ENCODE data around the gene CLGN.
A peak's percentile ranks its signal among the peaks of the same experiment; 100 is the strongest.

The CLGN gene

DNA sequence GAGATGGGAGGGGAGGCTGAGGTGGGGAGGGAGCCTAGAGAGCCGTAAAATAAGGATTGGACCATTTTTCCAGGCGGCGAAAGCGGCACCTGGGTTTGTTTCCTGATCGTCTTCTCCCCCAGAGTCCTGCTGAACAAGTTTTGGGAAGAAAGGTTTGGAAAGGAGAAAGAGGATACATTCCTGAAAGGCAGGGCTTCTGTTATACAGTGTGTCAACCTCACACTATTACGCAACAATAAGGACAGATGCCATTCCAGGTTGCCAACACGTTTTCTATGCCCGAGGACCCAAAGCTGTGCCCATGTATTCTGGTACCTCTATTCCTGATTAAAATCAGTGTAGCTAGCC is 53.3 kb downstream of the CLGN start:
- peak in 1 of 56 donors; percentile 45 for DNase-seq

DNA sequence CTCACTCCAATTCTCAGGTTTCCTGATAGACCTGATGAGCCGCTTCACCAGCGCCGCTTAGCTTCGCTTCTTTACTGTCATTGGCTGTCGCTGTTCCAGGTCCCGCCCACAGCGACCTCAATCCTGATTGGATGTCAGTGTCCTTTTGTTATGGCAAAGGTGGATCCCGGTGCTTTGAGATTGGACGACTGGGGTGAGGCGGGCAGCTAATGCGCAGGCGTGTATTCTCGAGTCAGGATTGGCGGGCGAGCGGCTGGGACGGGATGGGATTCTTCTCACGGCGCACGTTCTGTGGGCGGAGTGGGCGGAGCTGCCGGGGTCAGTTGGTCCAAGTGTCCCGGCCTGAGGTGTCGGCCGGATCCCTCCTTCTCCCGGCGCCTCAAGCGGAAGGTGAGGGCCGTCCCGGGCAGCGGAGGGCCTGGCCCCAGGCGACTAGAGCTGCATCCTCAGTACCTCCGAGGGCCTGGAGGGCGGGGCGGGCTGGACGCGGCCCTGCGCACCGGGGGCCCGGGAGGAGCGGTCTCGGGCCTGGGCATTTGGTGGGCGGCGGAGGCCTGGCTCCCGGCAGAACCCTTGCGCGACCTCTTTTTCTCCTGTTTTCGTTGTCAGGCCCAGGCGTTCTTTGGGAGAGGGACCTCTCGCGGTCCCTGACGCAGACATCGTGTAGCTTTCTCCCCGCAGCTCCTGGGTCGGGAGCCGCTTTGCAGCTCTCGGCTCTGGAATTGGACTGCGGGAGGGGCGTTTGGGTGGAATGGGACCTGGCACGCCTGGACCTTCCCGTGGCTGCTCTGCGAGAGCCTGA is 53.9 kb downstream of the CLGN start, which contains the start of gene SCOC:
TSS of gene SCOC (plus strand) at position 319 of the 802 bp plus-strand sequence. CDS start 5,525 bp downstream, outside the sequence.
- peak; percentile 90 to 100 (median 99) for DNase-seq

DNA sequence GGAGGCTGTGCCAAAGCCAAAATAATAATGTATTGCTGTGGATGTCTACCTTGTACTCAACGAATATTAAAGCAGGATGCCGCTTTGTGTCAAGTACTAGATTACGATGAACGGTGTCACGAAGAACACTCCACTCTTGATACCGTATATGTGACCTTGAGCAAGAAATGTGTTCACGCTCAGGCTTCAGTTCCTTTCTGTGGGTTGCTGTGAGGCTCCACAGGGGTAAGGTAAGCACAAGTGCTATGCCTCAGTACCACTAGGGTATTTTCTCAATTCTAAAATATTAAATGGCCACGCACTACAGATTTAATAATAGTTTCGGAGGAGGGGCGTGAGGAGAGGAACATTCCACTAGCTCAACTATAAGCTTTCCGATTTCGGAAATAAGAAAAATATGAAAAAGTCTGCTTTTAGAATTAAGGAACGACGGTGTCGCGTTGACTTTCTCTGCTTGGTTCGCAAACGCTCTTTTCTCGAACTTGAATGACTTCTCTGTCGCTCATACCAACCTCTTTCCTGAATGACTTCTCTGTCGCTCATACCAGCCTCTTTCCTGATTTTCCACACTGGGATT is 54.6 kb downstream of the CLGN start:
- DNase-seq: peak in 3 of 56 donors; percentile 25 to 34 (median 30)

DNA sequence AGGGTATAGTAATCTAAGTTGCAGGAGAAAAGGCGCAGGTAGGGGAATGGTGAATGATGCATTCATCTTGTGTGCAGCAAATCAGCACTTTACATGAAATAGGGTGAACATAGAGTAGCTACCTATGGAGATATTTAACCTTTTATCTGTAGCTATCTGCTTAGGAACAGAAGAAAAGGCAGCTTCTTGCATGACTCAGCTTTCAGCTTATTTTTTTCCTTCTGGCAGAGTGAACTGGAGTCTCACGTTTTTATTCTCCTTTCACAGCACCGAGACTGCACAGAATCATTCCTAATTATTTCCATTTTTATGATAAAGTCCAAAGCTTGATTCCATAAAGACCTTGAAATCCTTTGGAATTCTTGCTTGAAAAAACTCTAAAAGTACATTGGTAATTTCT is 58.8 kb downstream of the CLGN start:
- DNase-seq: no peak

DNA sequence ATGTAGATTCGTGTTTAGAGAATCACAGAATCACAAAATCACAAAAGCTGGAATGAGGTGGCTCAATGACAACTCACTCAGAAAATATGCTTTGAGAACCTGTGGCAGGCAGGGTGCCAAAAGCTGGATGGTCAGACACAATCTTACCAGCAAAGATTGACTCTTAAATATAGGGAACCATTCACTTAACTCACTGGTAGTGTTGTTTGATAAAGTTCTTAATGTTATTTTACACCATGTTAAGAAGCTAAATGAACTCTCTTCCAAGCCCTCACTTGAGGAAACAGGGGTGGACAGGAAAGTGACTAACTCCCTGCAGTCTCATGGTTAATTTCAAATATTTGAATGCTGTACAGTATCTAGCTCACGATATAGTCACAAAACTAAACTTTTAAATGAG is 59.7 kb downstream of the CLGN start:
- no peak for DNase-seq

DNA sequence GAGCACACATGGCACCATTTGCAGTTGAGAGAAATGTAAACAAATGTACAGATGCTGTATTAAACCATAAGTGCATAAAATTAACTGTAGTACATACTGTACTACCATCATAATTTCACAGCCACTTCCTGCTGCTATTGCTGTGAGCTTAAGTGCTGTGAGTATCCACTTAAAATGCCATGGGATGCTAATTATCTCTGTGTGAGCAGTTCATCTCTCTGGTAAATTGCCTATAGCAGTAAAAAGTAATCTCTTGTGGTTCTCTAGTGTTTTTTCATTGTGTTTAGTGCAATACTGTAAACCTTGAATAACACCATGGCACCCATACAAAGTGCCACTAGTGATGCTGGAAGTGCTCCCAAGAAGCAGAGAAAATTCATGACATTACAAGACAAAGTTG is 63.9 kb downstream of the CLGN start:
- DNase-seq: no peak

DNA sequence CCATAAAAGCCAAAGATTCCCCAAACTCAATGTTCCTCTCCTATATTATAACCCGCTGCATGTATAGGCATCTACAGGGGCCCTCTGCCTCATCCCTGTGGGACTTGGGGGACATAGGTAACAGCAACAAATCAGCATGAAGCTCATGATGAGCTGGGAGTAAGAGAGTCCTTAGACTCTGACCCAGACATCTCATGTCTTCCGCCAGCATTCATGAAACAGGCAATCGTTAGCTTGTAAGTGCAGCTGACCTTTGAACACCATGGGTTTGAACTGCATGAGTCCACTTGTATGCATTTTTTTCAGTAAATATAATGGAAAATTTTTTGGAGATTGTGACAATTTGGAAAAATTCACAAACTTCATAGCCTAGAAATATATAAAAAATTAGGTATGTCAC is 64.4 kb downstream of the CLGN start:
- DNase-seq: no peak

DNA sequence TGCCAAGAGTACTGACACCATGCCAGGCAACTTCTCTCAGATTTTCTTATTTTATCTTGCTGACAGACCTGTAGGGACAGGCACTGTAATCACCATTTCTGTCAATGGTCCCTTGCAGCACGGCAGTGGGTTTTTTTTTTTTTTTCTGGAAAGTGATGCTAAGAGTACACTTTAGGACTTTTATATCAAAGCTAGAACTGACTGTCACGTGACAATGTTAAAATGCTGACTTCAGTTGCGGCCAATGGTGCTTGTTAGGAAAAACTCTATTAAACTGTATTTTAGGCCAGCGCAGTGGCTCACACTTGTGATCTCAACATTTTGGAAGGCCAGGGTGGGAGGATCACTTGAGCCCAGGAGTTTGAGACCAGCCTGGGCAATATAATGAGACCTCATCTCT is 66.3 kb downstream of the CLGN start:
- DNase-seq: no peak

DNA sequence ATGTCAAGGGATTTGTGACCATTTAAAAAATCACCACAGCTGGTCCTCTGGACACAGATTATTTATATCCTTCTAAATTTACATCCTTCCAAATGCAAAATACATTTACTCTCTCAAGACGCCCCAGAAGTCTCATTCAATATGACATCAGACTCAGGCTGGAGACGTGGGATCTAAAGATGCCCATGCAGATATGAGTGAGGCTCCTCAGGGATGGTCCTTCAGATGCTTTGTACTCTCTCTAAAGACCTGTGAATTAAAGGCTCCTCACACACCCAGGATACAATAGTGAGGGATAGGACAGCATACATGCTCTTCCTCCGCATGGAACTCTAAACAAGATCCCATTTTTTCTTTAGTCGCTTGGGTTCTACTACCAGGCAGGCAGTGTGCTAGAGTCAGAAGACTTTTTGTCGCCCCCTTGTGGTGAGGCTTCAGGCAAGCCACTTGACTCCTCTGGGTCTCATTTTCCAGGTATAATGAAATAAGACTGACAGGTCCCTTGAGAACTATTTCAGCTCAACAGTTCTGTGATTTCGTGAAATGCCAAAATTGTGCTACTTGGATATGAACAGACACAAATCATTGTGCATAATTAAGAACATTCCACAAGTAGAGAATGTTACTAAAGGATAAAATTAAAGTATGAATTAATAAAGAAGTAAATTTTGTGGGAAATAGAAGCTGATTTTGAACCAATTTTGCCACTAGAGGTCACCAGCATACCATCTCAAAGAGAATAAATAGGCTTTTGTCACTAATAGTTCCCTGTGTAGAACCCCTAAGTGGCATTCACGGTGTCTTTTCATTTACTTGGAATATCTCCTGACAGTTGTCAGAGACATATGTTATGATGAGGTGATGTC is 67.7 kb downstream of the CLGN start:
- peak in 46 of 56 donors; percentile 0 to 82 (median 22) for DNase-seq

DNA sequence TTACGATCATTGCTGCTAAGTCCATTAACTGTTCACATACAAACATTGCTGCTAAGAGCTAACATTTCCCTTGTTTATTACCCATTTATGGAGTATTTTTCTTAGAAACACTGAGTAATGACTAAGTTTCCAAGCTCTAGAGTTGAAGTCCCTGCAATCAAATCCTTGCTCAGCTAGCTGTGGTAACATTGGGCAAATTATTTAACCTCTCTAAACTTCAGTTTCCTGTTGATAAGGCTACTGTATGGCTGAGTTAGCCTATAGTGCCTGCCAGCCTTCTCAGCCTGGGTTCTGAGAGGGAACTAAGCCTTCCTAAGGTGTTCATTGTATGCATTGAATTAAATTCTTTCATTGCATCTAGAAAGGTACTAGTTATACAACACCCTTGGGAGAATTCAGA is 69.2 kb downstream of the CLGN start:
- no peak for DNase-seq

DNA sequence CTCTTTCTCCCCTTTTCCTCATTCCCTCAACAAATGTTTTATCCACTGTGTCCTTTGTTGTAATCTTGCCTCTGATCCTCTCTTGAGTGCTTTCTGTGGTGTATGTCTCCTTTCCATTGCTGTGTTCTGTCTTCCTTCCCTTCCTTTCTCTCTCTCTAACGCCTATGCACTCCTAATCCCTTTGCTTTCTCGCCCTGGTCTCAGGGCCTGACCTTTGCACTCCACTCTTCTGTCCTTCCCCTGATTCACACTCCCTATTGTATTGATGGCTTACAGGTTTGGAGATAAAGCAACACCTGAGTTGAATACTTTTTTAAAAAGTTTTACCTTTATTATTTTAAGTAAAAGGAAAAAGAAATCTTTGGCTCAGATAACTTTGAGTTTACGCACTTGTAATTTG is 69.6 kb downstream of the CLGN start:
- DNase-seq: no peak

DNA sequence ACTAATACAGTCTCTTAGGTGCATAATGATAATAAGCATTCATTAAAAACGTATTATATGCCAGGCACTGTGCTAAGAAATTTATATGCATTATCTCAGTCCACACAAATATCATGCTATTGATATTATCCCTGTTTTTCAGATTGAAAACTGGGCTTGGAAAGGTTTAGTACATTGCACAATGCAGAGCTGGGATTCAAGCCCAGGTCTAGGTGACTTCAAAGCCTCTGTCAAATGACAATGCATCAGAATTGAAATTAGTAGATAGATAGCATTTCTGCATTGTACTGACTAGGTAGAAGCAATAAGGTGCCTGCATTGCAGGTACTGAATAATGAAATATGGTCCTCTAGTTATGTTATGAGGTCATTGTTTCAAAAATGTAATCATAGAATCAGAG is 72.2 kb downstream of the CLGN start:
- no peak for DNase-seq

DNA sequence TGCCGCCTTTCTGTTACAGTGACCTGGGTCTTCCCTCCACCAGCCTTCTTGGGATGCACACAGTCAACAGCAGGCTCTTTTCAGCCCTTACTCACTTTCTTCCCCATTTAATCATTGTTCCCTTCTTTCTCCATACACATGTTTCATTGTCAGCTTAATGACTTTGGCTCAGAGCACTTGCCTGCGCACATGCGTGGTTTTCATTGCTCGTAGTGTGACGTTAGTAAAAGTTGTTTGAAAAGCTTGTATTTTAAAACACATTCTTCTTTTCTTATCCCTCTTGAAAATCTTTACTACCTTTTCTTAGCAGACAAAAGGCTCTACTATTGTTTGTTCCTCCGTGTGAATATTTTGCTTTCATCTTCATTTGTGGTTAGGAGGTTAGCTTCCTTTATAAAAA is 73.7 kb downstream of the CLGN start:
- DNase-seq: no peak

DNA sequence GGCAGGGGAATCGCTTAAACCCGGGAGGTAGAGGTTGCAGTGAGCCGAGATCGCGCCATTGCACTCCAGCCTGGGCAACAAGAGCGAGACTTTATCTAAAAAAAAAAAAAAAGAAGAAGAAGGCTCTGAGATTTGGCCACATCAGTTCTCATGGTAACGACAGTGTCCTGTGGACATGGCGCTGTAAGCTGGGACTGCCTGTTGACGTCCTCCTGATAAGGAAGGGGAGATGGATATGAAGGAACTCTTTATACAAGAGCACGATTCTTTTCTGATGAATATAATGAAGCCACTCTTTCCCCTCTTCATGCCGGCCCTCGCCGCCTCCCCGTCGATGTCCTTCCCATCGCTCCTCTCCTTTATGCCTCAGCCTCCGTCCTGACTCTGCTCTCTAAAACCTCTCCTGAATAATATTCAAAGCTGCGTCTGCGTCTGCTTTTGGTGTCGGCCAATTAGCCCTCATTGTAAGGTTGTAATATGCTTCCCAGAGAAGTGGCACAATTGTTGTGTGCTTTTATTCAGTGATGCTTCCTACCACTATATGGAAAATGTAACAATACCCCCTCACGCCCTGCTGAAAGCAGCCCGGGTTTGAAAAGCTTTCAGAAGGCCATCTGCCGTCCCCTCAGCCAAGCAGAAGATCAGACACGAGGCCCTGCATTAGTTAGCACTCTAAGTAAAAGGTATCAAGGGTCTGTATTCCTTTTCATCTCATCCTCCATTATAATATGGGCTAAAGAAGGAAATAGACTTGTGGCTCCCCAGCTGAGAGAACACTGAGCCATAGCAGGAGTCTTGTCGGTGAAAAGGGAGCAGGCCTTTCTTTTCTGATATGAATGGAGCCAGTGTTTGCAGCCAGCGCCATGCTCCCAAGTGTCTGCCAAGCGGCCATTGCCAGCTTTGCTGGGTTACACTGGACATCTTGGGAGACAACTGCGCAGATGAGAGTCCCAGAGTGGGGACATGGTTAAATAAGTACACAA is 76.1 kb downstream of the CLGN start:
- peak in 37 of 56 donors; percentile 2 to 61 (median 22) for DNase-seq

DNA sequence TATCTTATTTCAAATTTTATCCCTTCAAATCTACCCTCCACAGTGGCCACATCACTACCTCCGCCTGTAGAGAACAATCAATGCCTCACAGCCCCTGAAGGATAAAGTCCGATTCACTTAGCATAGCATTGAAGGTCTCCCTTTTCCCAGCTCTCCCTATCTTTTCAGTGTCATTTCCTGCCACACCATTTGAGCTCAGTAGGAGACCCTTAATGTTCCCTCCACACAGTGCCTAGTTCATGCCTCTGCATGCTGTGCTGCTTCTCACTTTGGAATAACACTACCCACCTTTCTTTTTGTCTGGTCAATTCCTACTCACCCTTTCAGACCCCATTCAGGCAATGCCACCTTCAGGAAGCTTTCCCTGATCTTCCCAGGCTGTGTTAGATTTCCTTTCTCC is 77.6 kb downstream of the CLGN start:
- DNase-seq: no peak

DNA sequence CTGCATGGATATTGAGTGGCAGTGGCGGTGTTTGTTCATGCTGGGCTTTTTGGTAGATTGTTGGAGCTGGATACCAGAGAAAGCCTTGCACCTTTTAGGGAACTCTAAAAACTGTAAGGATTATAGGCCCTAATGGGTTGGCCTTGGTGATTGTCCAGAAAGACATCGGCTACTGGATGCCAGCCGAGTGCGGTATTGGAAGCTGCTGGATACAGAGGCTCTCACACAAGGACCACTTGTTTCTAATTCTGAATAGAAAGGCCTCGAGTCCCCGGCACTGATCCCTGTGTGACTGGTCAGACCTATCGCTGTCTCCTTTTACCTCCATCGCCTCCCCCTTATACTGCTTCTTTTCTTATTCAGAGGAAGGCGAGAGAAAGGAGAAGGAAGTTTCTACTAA is 81.3 kb downstream of the CLGN start:
- peak in 22 of 56 donors; percentile 2 to 58 (median 18) for DNase-seq

DNA sequence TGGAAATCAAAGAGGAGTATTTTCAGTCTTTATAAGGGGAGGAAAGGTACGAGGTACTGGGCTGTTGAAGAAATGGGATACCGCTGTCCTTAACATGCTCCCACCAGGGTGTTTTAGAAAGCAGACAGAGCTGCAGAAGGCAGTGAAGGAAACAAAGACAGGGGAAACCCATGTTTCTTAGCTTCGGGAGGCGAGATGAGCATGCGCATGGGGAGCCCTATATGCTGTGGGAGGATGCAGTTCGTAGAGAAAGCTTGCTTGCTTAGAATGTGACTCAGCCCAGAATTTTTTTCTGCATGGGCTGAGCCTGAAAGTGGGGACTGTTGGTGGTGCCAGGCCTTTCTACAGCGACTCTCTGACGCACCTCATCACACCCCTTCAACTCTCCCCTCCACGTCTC is 82.8 kb downstream of the CLGN start:
- DNase-seq: peak in 21 of 56 donors; percentile 3 to 64 (median 18)

DNA sequence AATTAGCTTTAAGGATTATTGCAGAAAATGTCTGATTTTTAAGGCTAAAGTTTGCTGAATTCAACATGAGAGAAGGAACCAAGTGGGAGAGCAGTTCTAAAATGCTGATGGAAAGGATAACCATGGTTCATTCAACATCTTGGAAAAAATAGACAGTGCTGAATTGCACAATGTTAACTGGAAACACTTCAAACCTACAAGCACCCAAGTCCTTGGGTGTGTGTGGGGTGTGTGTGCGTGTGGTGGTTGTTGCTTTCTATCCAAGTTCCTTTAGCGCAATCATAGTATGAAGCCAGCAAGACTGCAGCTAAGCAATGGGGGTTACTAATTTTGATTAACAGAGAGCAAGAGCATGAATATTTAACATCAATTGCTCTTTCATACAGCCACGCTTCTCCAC is 83.3 kb downstream of the CLGN start:
- DNase-seq: peak in 1 of 56 donors; percentile 15

DNA sequence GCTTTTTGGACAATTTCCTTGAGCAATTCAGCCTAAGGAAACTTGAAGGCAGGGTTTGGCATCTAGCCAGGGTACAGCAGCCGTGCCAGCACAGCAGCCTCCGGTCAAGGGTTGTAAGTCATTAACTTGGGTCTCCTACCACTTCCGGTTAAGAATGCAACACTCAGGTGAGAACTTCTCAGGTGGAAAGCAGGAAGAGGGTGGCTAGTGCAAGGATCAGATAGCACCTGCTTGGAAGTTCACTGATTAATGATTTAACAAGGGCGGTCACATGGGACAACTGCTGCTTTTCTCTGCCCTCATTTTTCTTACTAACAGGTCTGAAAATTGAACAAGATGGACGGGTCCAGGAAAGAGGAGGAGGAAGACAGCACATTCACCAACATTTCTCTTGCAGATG is 84.1 kb downstream of the CLGN start:
- no peak for DNase-seq

DNA sequence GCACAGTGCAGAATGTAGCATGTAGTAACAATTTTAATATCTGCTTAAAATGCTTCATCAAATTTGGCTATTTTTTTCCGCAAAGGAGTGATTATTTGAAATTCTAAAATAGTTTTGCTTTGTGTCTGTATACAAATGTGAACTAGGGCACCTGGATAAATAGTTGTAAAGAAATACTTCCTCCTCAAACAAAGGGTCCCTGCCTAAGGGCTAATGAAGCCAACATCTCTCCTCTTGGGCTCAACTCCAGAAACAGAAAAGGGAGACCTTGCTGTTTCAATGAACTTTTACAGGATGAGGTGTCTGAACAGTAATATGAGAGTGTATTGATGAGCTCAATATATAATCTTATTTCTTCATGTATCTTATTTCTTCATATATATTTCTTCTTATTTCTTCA is 84.8 kb downstream of the CLGN start:
- DNase-seq: no peak

Data from amygdala (tissue), 56 donors.